IMR-90 (cell line): ENCODE measurements around the gene JMJD7. TPM values are rescaled to one million over a fixed set of nuclear protein-coding genes. Genes with fewer than 3 reads are reported as not detected.
A peak's percentile ranks its signal among the peaks of the same experiment; 100 is the strongest.

Experiments
- ATAC-seq: fragments of 200-7000 bp; cut with Tn5 transposase; 2 replicates; pipeline ENCODE4 v1.9.1; 2020; ENCODE audit warnings: low read depth, mild to moderate bottlenecking, moderate library complexity
- BruUV-seq: library from RNA; stranded (reverse); fragments of 400-500 nt; replicated peaks from 2 replicates; lab custom pipeline; 2021; lab: Mats Ljungman, UMichigan
- CTCF ChIA-PET: fragments of 300-600 bp; formaldehyde crosslinking; extraction: SDS; loops from one replicate; lab custom pipeline; 2021; ENCODE audit warnings: antibody characterized with exemption; lab: Yijun Ruan, JAX
- POLR2A ChIA-PET: fragments of 300-600 bp; sonication (Branson Sonifier 250); formaldehyde crosslinking; loops from one replicate; lab custom pipeline; 2022; ENCODE audit warnings: antibody characterized with exemption; ENCODE audit not compliant: unreplicated experiment; lab: Charles Lee
- DNase-seq: peaks from one replicate; pipeline ENCODE4 v3.0.0; 2013
- H2AFZ ChIP-seq: replicated peaks from 2 replicates; pipeline ENCODE3; 2013; ENCODE audit warnings: low read length, mild to moderate bottlenecking; ENCODE audit not compliant: poor library complexity
- H2AK5ac ChIP-seq: 2 replicates; pipeline ENCODE4 v1.6.1; 2013; ENCODE audit warnings: low read depth, low read length, inconsistent platforms
- H2AK9ac ChIP-seq: replicated peaks from 2 replicates; pipeline ENCODE3; 2013; ENCODE audit warnings: mild to moderate bottlenecking, low read depth, low read length, moderate library complexity; ENCODE audit not compliant: poor library complexity
- H2BK120ac ChIP-seq: 2 replicates; pipeline ENCODE4 v1.6.1; 2013; ENCODE audit warnings: low read depth, low read length, inconsistent platforms
- H2BK15ac ChIP-seq: 3 replicates; pipeline ENCODE4 v1.6.1; 2013; ENCODE audit warnings: low read depth, low read length, inconsistent platforms
- H2BK20ac ChIP-seq: 2 replicates; pipeline ENCODE4 v1.6.1; 2013; ENCODE audit warnings: low read depth, mild to moderate bottlenecking, inconsistent platforms, low read length, moderate library complexity
- H2BK5ac ChIP-seq: 2 replicates; pipeline ENCODE4 v1.6.1; 2013; ENCODE audit warnings: mild to moderate bottlenecking, low read depth, low read length, inconsistent platforms; ENCODE audit not compliant: poor library complexity, severe bottlenecking
- H3K14ac ChIP-seq: replicated peaks from 2 replicates; pipeline ENCODE4 v1.6.1; 2013; ENCODE audit warnings: low read depth, low read length, inconsistent platforms
- H3K18ac ChIP-seq: 2 replicates; pipeline ENCODE4 v1.6.1; 2013; ENCODE audit warnings: low read depth, low read length, control low read depth
- H3K23ac ChIP-seq: 2 replicates; pipeline ENCODE4 v1.6.1; 2013; ENCODE audit warnings: low read depth, low read length, inconsistent platforms
- H3K27ac ChIP-seq: 2 replicates; pipeline ENCODE4 v1.5.1; 2013; ENCODE audit warnings: mild to moderate bottlenecking, control low read depth, low read length; ENCODE audit not compliant: insufficient read depth
- H3K27me3 ChIP-seq: 2 replicates; pipeline ENCODE4 v1.6.1; 2013; ENCODE audit warnings: low read length; ENCODE audit not compliant: control insufficient read depth, insufficient read depth
- H3K36me3 ChIP-seq: 2 replicates; pipeline ENCODE4 v1.6.1; 2013; ENCODE audit warnings: low read length, mixed read lengths; ENCODE audit not compliant: control insufficient read depth, insufficient read depth
- H3K4ac ChIP-seq: 2 replicates; pipeline ENCODE4 v1.6.1; 2013; ENCODE audit warnings: low read depth, low read length, inconsistent platforms
- H3K4me1 ChIP-seq: 2 replicates; pipeline ENCODE4 v1.6.1; 2013; ENCODE audit warnings: low read length, mixed read lengths; ENCODE audit not compliant: control insufficient read depth, insufficient read depth
- H3K4me2 ChIP-seq: 2 replicates; pipeline ENCODE4 v1.6.1; 2013; ENCODE audit warnings: low read depth, mild to moderate bottlenecking, control low read depth, low read length, moderate library complexity
- H3K4me3 ChIP-seq: 2 replicates; pipeline ENCODE4 v1.5.1; 2013; ENCODE audit warnings: low read depth, mild to moderate bottlenecking, control low read depth, low read length, moderate library complexity; ENCODE audit not compliant: insufficient read depth
- H3K56ac ChIP-seq: 2 replicates; pipeline ENCODE4 v1.6.1; 2013; ENCODE audit warnings: low read length, inconsistent platforms; ENCODE audit not compliant: insufficient read depth; ENCODE audit errors: extremely low read depth
- H3K79me1 ChIP-seq, 2 experiments: 2 replicates each; pipeline ENCODE4 v1.6.1; 2013; ENCODE audit warnings: low read length in 2 of 2, inconsistent platforms in 1 of 2, low read depth in 1 of 2
- H3K9ac ChIP-seq: 2 replicates; pipeline ENCODE4 v1.6.1; 2013; ENCODE audit warnings: low read depth, low read length, control low read depth
- H3K9me1 ChIP-seq: 2 replicates; pipeline ENCODE4 v1.6.1; 2013; ENCODE audit warnings: low read length, inconsistent platforms; ENCODE audit not compliant: insufficient read depth
- H3K9me3 ChIP-seq: 2 replicates; pipeline ENCODE4 v1.6.1; 2013; ENCODE audit warnings: low read length; ENCODE audit not compliant: control insufficient read depth, insufficient read depth
- H4K20me1 ChIP-seq: 2 replicates; pipeline ENCODE4 v1.6.1; 2013; ENCODE audit warnings: low read length, inconsistent platforms; ENCODE audit not compliant: insufficient read depth
- H4K5ac ChIP-seq: 2 replicates; pipeline ENCODE4 v1.6.1; 2013; ENCODE audit warnings: mild to moderate bottlenecking, low read depth, low read length, control low read depth
- H4K8ac ChIP-seq, 2 experiments: 2 replicates each; pipeline ENCODE4 v1.6.1; 2013; ENCODE audit warnings: low read depth in 2 of 2, low read length in 2 of 2, control low read depth in 1 of 2, inconsistent platforms in 1 of 2
- H4K91ac ChIP-seq: 2 replicates; pipeline ENCODE4 v1.6.1; 2013; ENCODE audit warnings: low read depth, low read length, inconsistent platforms; ENCODE audit not compliant: insufficient read depth
- MXI1 ChIP-seq: IDR thresholded peaks from 2 replicates; pipeline ENCODE4 v1.6.1; 2012; ENCODE audit warnings: low read depth, mild to moderate bottlenecking, low read length, moderate library complexity, borderline replicate concordance
- WGBS, 2 experiments: methylation state at CpG; one replicate each; pipeline versions ENCODE4 v1.1.5 to v1.1.7; 2013; ENCODE audit warnings: missing lambda C conversion rate in 2 of 2; ENCODE audit not compliant: insufficient read length in 1 of 2; ENCODE audit errors: extremely low coverage in 2 of 2; 5-methylcytosine and 5-hydroxymethylcytosine counted together
- dilution Hi-C: fragments of 300-500 bp; cut with HindIII; formaldehyde crosslinking; loops from one replicate; pipeline ENCODE4 v1.14.3; 2018; ENCODE audit warnings: low sequenced_read_pairs; ENCODE audit not compliant: unreplicated experiment
- in situ Hi-C: fragments of 300-500 bp; cut with MboI; formaldehyde crosslinking; loops from 3 replicates; pipeline ENCODE4 v1.14.3; 2019; ENCODE audit warnings: low sequenced_read_pairs, inconsistent platforms, mixed read lengths
- intact Hi-C: fragments of 100-400 bp; cut with micrococcal nuclease; formaldehyde crosslinking; loops from 2 replicates; pipeline ENCODE4 v1.10.0; 2022
- polyA plus RNA-seq, 3 experiments: library from polyadenylated mRNA; depleted of rRNA; stranded (reverse); fragments of >200 nt; gene quantifications; 2 replicates each; pipeline ENCODE4 v1.2.3, GENCODE V29; 2012; ENCODE audit warnings: low replicate concordance in 1 of 3
- total RNA-seq: library from RNA; depleted of rRNA; stranded (reverse); fragments of >200 nt; gene quantifications from 2 replicates; pipeline ENCODE4 v1.2.3, GENCODE V29; 2012
- TF ChIP-seq, protein P1 (sequence below): fragments of 150-350 bp; IDR thresholded peaks from 2 replicates; pipeline ENCODE4 v1.6.1; 2017; ENCODE audit warnings: mild to moderate bottlenecking, antibody characterized with exemption, low read length, low read depth
- TF ChIP-seq, protein P2 (sequence below): fragments of 150-350 bp; IDR thresholded peaks from 2 replicates; pipeline ENCODE4 v1.6.1; 2016; ENCODE audit warnings: low read depth, mild to moderate bottlenecking, low read length, moderate library complexity, borderline replicate concordance

Gene JMJD7
- total and polyA plus RNA-seq, 2 of the 4 experiments (the other 2 are of a cell fraction), result 5.0 to 6.3 TPM

DNA sequence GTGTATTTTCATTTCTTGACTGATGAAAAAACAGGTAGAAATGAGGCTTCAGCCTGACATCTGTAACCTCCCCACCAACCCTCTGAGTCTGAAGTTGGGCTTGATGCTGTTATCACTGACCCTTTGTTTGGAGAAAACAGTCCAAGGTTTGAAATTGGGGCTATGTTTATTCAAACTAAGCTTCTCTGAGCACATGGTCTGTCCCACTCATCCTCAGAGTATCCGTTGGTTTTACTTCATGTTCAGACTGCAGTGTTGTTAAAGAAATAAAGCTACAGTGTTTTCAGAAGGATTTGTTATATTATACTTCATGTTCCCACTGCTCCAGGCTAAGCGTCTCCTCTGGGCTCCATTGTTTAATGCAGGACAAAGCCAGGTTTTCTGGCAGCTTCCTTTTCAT is 47.6 kb upstream of the JMJD7 start:
- ChIA-PET CTCF (no interaction called here), POLR2A (interaction anchor here (0.7 kb wide), 1 partner anchor 826 kb away, joined by 12 read pairs; no protein-coding TSS in a partner anchor)
- Histone ChIP-seq H2BK20ac (no peak overlapping the region; the same call in 1 of the 2 replicates), H4K5ac (no peak overlapping the region), H3K9me3 (no peaks in the 10 kb centered on the region), H2BK120ac (peak overlapping the region; percentile 25; the same call in 1 of the 2 replicates), H3K4me3 (no peak overlapping the region), H3K18ac (no peak overlapping the region), H3K4me1 (peaks cover 15% of the 10 kb centered on the region), H3K79me1 (peaks cover 40 to 84% of the 10 kb centered on the region in 2 experiments), H3K36me3 (no peaks in the 10 kb centered on the region), H3K9ac (no peak overlapping the region), H3K56ac (no peak overlapping the region; the same call in 1 of the 2 replicates), H3K27me3 (no peaks in the 10 kb centered on the region), H2AK9ac (no peak overlapping the region), H2BK15ac (no peak overlapping the region), H4K20me1 (peaks cover 24% of the 10 kb centered on the region; the same call in 1 of the 2 replicates), H3K9me1 (peaks cover 12% of the 10 kb centered on the region), H3K4me2 (peak overlapping the region; percentile 48; the same call in 1 of the 2 replicates), H3K14ac (no peak overlapping the region), H3K27ac (peak overlapping the region; percentile 18; the same call in 1 of the 2 replicates), H3K4ac (peak overlapping the region; percentile 29), H2AFZ (no peak overlapping the region), H3K23ac (no peak overlapping the region), H4K91ac (0 out of 2 replicates have a peak overlapping the region, but pooled peaks have one; percentile 14), H2AK5ac (no peak overlapping the region), H4K8ac (no peak overlapping the region; a peak in 1 of 4 replicates), H2BK5ac (peak overlapping the region; percentile 53)
- DNase-seq (peak; percentile 80), ATAC-seq (peak; percentile 85)
- no TSS peak for BruUV-seq
- no CpG with 5 or more reads among the region's 2 CpGs for WGBS, 2 experiments
- TF ChIP-seq, protein P1, sequence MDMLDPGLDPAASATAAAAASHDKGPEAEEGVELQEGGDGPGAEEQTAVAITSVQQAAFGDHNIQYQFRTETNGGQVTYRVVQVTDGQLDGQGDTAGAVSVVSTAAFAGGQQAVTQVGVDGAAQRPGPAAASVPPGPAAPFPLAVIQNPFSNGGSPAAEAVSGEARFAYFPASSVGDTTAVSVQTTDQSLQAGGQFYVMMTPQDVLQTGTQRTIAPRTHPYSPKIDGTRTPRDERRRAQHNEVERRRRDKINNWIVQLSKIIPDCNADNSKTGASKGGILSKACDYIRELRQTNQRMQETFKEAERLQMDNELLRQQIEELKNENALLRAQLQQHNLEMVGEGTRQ, result peak; percentile 58; the same call in 1 of the 2 replicates
- TF ChIP-seq, protein P2, sequence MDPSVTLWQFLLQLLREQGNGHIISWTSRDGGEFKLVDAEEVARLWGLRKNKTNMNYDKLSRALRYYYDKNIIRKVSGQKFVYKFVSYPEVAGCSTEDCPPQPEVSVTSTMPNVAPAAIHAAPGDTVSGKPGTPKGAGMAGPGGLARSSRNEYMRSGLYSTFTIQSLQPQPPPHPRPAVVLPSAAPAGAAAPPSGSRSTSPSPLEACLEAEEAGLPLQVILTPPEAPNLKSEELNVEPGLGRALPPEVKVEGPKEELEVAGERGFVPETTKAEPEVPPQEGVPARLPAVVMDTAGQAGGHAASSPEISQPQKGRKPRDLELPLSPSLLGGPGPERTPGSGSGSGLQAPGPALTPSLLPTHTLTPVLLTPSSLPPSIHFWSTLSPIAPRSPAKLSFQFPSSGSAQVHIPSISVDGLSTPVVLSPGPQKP, result no peak
- peak; percentile 86 for TF ChIP-seq MXI1
- dilution Hi-C loops, result no loop called here
- in situ Hi-C loops, result no loop called here
- intact Hi-C loops, result no loop called here
